ENCODE results near the gene METTL25B. TPM values are rescaled to one million over a fixed set of nuclear protein-coding genes. Genes with fewer than 3 reads are reported as not detected.

The METTL25B gene
- total RNA-seq, 3 donors from 2014 or later, result 15.5 to 41.3 (median 30.2) TPM

DNA sequence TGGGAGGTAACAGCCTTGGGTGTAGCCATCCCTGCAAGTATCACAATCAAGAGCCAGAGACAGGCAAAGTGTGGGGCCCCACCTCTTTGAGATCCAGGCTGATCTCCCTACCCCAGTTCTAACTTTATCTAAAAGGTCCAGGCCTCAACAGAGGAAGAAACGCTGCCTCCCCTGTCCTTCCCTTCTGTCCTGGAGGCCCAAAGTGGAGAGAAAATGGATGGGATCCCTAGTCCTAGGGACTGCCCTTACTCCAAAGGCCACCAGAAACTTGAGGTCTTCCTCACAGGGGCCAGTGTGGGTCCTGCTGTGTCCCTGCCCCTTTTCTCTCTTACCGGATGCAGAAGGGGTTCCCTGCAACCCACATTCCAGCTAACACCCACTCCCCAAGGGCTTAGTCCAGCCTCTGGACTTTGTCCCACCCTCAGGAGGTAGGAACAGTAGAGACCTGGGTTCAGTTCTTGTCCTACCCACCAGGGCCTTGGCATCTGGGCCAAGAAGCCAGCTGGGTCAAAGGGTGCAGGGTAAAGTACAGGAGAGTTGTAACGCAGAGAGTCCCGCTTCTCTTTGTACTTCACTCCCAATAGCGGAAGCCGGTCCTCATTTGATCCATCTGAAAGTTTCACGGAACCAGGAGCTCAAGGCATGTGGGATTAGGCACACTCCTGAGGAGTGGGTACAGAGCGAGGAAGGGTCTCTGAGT, 21.3 kb downstream of the METTL25B start:
- no peak for DNase-seq (ENCODE audit: low spot score in 2 of 2)
- Histone ChIP-seq H3K27ac (peak overlapping the region; percentile 100), H3K4me1 (peaks cover 8 to 38% of the 10 kb centered on the region in 2 donors), H3K4me3 (peak overlapping the region; percentile 87 to 98 (median 95)), H3K9me3 (no peaks in the 10 kb centered on the region), H3K36me3 (no peaks in the 10 kb centered on the region), H3K27me3 (no peaks in the 10 kb centered on the region)
- intact Hi-C loops (cut with DNase I; ENCODE audit: low total_unique reads), result no loop called here
- TF ChIP-seq POLR2A (IDR thresholded peaks at IDR 0.05) (no peak), POLR2AphosphoS5 (IDR thresholded peaks at IDR 0.05) (no peak), CTCF (IDR thresholded peaks at IDR 0.05) (no peak)

DNA sequence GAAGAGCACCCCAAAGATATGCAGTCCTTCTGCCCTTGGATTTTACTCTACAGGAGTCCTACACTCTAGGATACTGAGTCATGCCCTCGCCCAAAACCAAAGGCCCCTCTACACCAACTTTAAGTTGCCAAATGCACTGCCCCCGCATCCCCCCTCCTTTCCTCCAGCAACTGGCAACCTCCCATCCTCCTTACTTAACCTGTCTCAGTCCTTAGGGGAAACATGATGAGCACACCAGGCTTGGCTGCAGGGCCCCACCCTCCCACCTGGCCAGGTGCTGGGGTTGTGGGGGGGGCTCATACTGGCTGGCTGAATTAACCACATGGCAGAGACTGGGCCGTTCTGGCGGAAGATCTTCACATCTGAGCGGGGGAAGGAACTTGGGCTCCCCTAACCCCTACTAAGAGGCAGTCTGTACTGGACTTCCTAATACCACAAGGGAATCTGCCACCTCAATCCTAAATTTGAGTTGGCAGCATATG, 22.0 kb downstream of the METTL25B start:
- intact Hi-C loops (cut with DNase I; ENCODE audit: low total_unique reads), result no loop called here
- Histone ChIP-seq H3K27me3 (no peaks in the 10 kb centered on the region), H3K9me3 (no peaks in the 10 kb centered on the region), H3K27ac (peak overlapping the region; percentile 100), H3K36me3 (no peaks in the 10 kb centered on the region), H3K4me1 (peaks cover 8 to 38% of the 10 kb centered on the region in 2 donors), H3K4me3 (peak overlapping the region; percentile 87 to 98 (median 95))
- TF ChIP-seq CTCF (IDR thresholded peaks at IDR 0.05) (no peak), POLR2AphosphoS5 (IDR thresholded peaks at IDR 0.05) (peak; percentile 11 to 68 (median 14))
- peak; percentile 69 to 76 for DNase-seq (ENCODE audit: low spot score in 2 of 2)

- H3K27ac ChIP-seq, result peak overlapping the region; percentile 100
- no peaks in the 10 kb centered on the region for H3K36me3 ChIP-seq
- peak; percentile 55 to 67 for DNase-seq (ENCODE audit: low spot score in 2 of 2)
- TF ChIP-seq CTCF (IDR thresholded peaks at IDR 0.05) (peak in 1 of 3 donors; percentile 25), POLR2AphosphoS5 (IDR thresholded peaks at IDR 0.05) (peak in 1 of 3 donors; percentile 73), POLR2A (IDR thresholded peaks at IDR 0.05) (peak; percentile 9)
- peak overlapping the region; percentile 87 to 98 (median 95) for H3K4me3 ChIP-seq
- peaks cover 8 to 34% of the 10 kb centered on the region in 2 donors for H3K4me1 ChIP-seq
- intact Hi-C loops (cut with DNase I; ENCODE audit: low total_unique reads), result no loop called here
- H3K27me3 ChIP-seq, result no peaks in the 10 kb centered on the region
- H3K9me3 ChIP-seq, result no peaks in the 10 kb centered on the region
Measured at GRCh38 chr1:156750711-156751450, 22.6 kb downstream of the METTL25B start.

- no peaks in the 10 kb centered on the region for H3K9me3 ChIP-seq
- no peak for DNase-seq (ENCODE audit: low spot score in 2 of 2)
- intact Hi-C loops (cut with DNase I; ENCODE audit: low total_unique reads), result no loop called here
- no peaks in the 10 kb centered on the region for H3K36me3 ChIP-seq
- H3K4me1 ChIP-seq, result peaks cover 8 to 29% of the 10 kb centered on the region in 2 donors
- H3K27ac ChIP-seq, result peak within 1 kb of the TSS; percentile 100
- TF ChIP-seq CTCF (IDR thresholded peaks at IDR 0.05), result no peak
- no peak for TF ChIP-seq POLR2AphosphoS5 (IDR thresholded peaks at IDR 0.05)
- TF ChIP-seq POLR2A (IDR thresholded peaks at IDR 0.05), result no peak
- H3K4me3 ChIP-seq, result peak within 1 kb of the TSS; percentile 87 to 98 (median 95)
- no peaks in the 10 kb centered on the region for H3K27me3 ChIP-seq
Measured at GRCh38 chr1:156751451-156751756, 23.1 kb downstream of the METTL25B start, which contains the start of gene HDGF. Gene HDGF, minus strand, starts transcription at chr1:156751675. Its CDS starts 246 bp downstream, at chr1:156751429.
